Sciatic nerve (tissue), 2 donors: Measurements from ENCODE around the gene MYO15A. TPM values are rescaled to one million over a fixed set of nuclear protein-coding genes. Genes with fewer than 3 reads are reported as not detected.

ENCODE experiments used
- ATAC-seq: fragments of 200-7000 bp; cut with Tn5 transposase; one replicate; pipeline ENCODE4 v1.9.1; 2020; ENCODE audit warnings: mild to moderate bottlenecking, moderate library complexity
- DNase-seq: peaks from one replicate; pipeline ENCODE4 v3.0.0-alpha.2; 2020; ENCODE audit warnings: low spot score
- intact Hi-C: fragments of 100-400 bp; cut with DNase I; formaldehyde crosslinking; loops from one replicate; pipeline ENCODE4 v1.14.2; 2022
- total RNA-seq: library from RNA; stranded (reverse); fragmentation: NEBNext Ultra II Directional; extraction: Animal tissue kit (Norgen Biotek cat#: 25700); gene quantifications from one replicate; pipeline ENCODE4 v1.2.1, GENCODE V29; 2021
- donor health status: DM: no; HTN: no; CAD: no.
- donor health status: DM: no; HTN: no; CAD: no.

The MYO15A gene
- total RNA-seq, 1 donor from 2014 or later = 4.4 TPM

- intact Hi-C loops = no loop called here
- ATAC-seq (no peak), DNase-seq (no peak)
Observed at GRCh38 chr17:18146980-18147379, 38.4 kb downstream of the MYO15A start.

- no peak for DNase-seq
- intact Hi-C loops = no loop called here
- no peak for ATAC-seq
Observed at GRCh38 chr17:18148586-18148985, 40.0 kb downstream of the MYO15A start.

- DNase-seq = no peak
- no peak for ATAC-seq
- intact Hi-C loops = no loop called here
Observed at GRCh38 chr17:18151290-18151689, 42.7 kb downstream of the MYO15A start.

GRCh38 chr17:18155179-18155578 lies 46.6 kb downstream of the MYO15A start:
- DNase-seq (no peak), ATAC-seq (no peak)
- intact Hi-C loops = no loop called here

GRCh38 chr17:18156171-18156975 lies 47.8 kb downstream of the MYO15A start:
- intact Hi-C loops = no loop called here
- no peak for ATAC-seq
- no peak for DNase-seq

- intact Hi-C loops = no loop called here
- DNase-seq = no peak
- ATAC-seq = no peak
Observed at GRCh38 chr17:18156976-18157280, 48.4 kb downstream of the MYO15A start.

- ATAC-seq (no peak), DNase-seq (no peak)
- intact Hi-C loops = no loop called here
Observed at GRCh38 chr17:18157354-18157985, 48.9 kb downstream of the MYO15A start.

GRCh38 chr17:18158022-18158600 lies 49.6 kb downstream of the MYO15A start:
- ATAC-seq (peak; percentile 74), DNase-seq (peak; percentile 99)
- intact Hi-C loops = no loop called here

- intact Hi-C loops = no loop called here
- no peak for ATAC-seq
Observed at GRCh38 chr17:18159551-18160120, 51.1 kb downstream of the MYO15A start.

GRCh38 chr17:18160128-18160856 lies 51.7 kb downstream of the MYO15A start:
- no peak for ATAC-seq
- intact Hi-C loops = no loop called here
- DNase-seq = no peak

More at GRCh38 chr17:18159551-18160120, 51.1 kb downstream of the MYO15A start:
- no peak for DNase-seq

- DNase-seq (no peak), ATAC-seq (no peak)
- intact Hi-C loops = no loop called here
Observed at GRCh38 chr17:18161207-18162145, 52.9 kb downstream of the MYO15A start.

- ATAC-seq = no peak
- intact Hi-C loops = no loop called here
- no peak for DNase-seq
Observed at GRCh38 chr17:18163547-18163946, 55.0 kb downstream of the MYO15A start.

GRCh38 chr17:18166894-18167293 lies 58.3 kb downstream of the MYO15A start:
- no peak for ATAC-seq
- no peak for DNase-seq
- intact Hi-C loops = no loop called here

- no peak for ATAC-seq
Observed at GRCh38 chr17:18167421-18167820, 58.9 kb downstream of the MYO15A start.

GRCh38 chr17:18172531-18173278 lies 64.1 kb downstream of the MYO15A start:
- DNase-seq (no peak), ATAC-seq (no peak)
- intact Hi-C loops = no loop called here

More at GRCh38 chr17:18167421-18167820, 58.9 kb downstream of the MYO15A start:
- intact Hi-C loops = no loop called here
- no peak for DNase-seq

GRCh38 chr17:18173740-18174139 lies 65.2 kb downstream of the MYO15A start:
- ATAC-seq (no peak), DNase-seq (no peak)
- intact Hi-C loops = no loop called here

- ATAC-seq (peak; percentile 49), DNase-seq (no peak)
- intact Hi-C loops = no loop called here
Observed at GRCh38 chr17:18176176-18176575, 67.6 kb downstream of the MYO15A start.

- intact Hi-C loops = no loop called here
- ATAC-seq = no peak
- no peak for DNase-seq
Observed at GRCh38 chr17:18177133-18177532, 68.6 kb downstream of the MYO15A start.
